ENCODE results near the gene RNF39.

DNA sequence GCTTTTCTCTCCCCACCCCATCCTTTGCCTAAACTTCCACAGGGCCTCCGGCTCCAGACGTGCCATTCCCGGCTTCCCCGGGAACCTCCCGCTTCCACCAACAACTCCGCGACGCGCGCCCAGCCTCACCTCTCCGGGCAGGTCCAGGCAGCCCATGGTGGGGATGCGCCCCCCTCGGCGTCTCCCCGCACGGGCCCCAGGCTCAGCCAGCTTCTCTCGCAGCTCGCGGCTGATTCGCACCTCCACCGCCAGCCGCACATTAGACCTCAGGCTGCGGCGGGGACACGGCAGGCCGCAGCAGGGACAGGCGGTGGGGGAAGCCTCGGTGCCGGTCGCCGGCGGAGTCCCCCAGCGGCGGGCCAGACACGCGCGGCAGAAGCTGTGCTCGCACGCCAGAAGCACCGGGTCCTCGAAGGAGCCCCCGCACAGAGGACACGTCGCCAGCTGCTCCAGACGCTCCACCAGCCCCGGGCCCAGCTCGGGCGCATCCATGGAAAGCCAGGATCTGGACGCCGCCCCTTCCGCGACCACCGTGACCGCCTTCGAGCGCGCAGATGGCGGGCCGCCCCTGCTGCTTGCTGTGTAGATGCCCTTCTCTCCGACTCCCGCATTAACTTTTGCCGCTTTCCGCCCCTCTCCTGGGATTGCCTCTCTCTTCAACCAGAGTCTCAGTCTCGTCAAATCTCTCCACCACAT lies at the start of gene RNF39:
- TF ChIP-seq CTCF (IDR thresholded peaks at IDR 0.05) (no peak), EP300 (IDR thresholded peaks at IDR 0.05) (no peak), POLR2A (IDR thresholded peaks at IDR 0.05) (no peak)
